Ovary (tissue), 3 donors: Measurements from ENCODE around the gene FYB2.

Source experiments
- CTCF ChIP-seq, 3 donors: fragments of 450-650 bp in 2 of 3; fragments of 200-600 bp in 1 of 3; IDR thresholded peaks; one replicate each; pipeline versions ENCODE4 v1.5.1 to v1.8.0; 2016 to 2022; ENCODE audit warnings: antibody characterized with exemption in 3 of 3, mild to moderate bottlenecking in 1 of 3
- POLR2A ChIP-seq: fragments of 450-650 bp; IDR thresholded peaks from one replicate; pipeline ENCODE4 v1.6.1; 2017; ENCODE audit warnings: antibody characterized with exemption, mild to moderate bottlenecking, moderate library complexity
- donor health status: DM: no; HTN: no; CAD: no.

GRCh38 chr1:56797065-56797685, 22.0 kb downstream of the FYB2 start:
- no peak for TF ChIP-seq CTCF (IDR thresholded peaks at IDR 0.05)
- no peak for TF ChIP-seq POLR2A
